Activated T-helper 9 cell treated with anti-CD3 and anti-CD28 coated beads, Interleukin-2, amount 50 U/mL, for 16 hours (primary cell): ENCODE data around the gene HAT1.

Experiments used
- DNase-seq: peaks from one replicate; pipeline ENCODE4 v3.0.0-alpha.2; 2020; ENCODE audit warnings: low read depth

HAT1 gene

DNA sequence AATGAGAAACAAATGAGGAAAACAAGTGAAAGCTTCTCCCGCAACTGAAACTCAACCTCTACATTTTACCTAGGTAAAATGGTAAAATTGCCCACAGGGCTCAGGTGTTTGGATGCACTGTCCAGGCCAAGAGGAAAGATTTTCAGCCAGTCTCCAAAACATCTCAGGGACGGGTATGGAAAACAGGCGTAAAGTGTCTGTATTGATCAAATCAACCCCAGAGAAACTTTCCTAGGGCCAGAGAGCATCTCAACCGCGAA is 361 bp upstream of the HAT1 start:
- no peak for DNase-seq

DNA sequence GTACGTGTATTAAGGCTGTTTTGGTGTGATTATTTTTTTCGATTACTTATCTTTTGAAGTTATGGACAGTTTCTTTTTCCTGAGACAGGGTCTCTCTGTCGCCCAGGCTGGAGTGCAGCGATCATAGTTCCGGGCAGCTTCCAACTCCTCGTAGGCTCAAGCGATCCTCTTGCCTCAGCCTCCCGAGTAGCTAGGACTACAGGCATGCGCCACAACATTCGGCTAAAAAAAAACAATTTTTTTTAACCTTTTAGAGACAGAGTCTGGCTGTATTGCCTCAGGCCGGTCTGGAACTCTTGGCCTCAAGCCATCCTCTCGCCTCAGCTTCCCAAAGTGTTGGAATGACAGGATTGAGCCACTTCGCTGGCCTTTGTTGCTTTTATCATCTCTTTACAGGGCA is 945 bp downstream of the HAT1 start:
- DNase-seq: no peak

DNA sequence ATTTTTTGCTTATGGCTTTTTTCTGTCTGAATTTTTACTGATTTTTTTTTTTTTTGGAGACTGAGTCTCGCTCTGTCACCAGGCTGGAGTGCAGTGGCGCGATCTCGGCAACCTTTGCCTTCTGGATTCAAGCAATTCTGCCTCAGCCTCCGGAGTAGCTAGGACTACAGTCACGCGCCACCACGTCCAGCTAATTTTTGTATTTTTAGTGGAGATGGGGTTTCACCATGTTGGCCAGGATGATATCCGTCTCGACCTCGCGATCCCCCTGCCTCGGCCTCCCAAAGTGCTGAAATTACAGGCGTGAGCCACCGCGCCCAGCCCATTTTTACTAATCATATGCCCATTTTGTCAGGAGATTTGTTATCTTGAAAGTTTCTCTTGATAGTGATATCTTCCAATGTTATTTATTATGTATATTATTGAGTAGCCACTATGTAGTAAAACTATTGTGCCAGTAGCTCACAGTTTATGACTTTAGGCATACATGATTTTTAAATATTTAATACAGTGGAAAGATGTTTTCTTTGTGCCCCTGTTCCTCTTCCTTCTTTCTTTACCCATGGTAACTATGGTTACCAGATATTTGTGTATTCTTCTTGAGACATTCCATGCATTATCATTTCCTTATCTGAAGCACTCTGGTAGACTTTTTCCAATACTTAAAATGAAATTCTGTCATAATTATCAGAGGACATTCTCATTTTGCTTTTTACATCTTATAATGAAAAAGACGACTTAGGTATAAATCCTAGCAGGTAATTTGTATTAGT is 2.1 kb downstream of the HAT1 start:
- no peak for DNase-seq

DNA sequence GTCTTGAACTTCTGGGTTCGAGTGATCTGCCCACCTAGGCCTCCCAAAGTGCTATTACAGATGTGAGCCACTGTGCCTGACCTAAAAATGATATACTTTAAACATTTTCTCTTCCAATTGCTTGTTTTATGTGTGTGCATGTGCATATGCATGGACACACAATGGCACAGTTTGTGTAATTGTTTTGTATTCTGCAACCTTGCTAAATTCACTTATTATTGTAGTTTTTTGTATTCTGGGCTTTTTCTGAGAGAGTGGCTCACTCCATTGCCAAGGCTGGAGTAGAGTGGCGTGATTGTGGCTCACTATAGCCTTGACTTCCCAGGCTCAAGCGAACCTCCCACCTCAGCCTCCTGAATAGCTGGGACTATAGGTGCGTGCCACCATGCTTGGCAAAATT is 8.1 kb downstream of the HAT1 start:
- DNase-seq: no peak

DNA sequence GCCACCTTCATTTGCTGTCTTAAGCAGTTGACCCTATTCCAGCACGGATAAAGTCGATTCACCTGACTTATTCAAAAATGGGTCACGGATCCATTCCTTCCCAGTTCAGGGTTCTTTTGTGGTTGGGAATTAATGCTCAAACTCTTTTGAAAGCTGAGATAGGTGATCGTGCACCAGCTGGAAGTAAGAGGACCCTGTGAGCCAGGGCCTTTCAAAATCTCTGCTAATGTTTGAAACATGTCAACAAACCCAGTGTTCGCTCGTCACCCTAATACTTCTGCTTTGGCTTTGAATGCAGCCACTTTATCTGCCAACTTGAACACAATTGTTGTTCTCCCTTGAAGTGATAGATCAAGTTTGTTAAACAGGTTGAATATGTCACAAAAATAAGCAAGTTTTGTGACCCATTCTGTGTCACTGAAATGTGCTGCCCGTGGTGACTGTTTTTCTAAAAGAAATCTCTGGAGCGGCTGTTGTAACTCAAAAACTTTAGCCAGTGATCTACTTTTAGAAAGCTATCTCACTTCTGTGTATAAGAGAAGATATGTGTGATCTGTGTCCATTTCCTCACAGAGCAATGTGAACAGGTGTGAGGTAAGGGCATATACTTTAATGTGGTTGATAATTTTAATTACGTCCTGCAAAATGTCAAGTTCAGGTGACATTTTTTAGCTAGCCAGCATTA is 16.9 kb downstream of the HAT1 start:
- no peak for DNase-seq

DNA sequence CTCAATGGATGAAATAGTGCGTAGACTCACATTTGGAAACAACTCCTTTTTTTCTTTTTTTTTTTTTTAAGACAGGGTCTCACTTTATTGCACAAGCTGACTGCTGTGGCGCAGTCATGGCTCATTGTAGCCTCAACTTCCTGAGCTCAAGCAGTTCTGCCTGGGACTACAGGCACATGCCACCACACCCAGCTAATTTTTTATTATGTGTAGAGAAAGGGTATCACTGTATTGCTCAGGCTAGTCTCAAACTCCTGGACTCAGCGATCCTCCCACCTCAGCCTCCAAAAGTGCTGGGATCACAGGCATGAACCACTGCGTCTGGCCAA is 17.4 kb downstream of the HAT1 start:
- no peak for DNase-seq

DNA sequence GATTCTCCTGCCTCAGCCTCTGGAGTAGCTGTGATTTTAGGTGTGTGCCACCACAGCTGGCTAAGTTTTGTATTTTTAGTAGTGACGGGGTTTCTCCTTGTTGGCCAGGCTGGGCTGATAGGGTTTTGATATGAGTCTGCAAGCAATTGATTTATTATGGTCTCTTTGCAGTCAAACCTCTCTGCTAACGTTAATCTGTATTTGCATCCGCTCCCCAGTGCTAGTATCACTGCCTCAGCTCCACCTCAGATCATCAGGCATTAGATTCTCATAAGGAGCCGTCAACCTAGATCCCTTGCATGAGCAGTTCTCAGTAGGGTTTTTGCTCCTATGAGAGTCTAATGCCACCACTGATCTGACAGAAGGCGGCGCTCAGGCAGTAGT is 19.0 kb downstream of the HAT1 start:
- DNase-seq: no peak

DNA sequence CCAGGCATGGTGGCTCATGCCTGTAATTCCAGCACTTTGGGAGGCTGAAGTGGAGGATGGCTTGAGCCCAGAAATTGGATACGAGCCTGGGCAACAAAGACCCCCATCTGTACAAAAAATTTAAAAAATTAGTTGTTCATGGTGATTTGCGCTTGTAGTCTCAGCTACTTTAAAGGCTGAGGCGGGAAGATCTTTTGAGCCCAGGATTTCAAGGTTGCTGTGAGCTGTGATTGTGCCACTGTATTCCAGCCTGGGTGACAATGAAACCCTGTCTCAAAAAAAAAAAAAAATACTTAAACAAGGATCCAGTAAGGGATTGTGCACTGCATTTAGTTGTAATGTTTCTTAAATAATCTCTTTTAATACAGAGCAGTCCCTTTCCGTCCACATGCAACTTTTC is 21.6 kb downstream of the HAT1 start:
- DNase-seq: no peak

DNA sequence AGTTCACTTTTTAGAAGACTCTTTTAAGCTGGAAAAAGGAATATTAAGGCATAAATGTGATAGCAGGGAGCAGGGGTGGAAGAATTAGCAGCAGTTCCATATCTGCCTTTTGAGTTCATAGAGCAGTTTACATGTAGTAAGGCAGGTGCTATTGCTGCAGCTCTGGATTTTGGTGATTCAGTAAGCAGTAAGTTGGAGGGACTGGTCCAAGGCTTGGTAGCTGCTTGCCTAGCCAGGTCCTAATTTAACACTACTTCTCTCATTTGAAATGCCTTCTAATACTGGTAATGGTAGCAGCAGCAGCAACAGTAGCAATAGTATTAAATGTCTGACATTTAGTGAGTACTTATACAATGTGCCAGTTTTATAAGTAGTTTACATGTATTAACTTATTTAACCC is 30.0 kb downstream of the HAT1 start:
- no peak for DNase-seq

DNA sequence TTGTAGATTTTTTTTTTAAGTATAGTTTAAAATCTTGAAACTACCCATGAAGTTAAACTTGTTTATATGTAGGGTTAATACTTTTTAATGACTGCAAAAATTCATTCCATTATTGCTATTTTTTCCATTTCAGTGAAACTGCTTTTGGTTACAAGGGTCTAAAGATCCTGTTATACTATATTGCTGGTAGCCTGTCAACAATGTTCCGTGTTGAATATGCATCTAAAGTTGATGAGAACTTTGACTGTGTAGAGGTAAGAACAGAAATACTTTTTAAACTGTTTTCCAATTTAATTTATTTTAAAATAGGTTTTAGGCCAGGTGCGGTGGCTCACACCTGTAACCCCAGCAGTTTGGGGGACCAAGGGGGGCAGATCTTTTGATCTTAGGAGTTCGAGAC is 30.5 kb downstream of the HAT1 start:
- no peak for DNase-seq

DNA sequence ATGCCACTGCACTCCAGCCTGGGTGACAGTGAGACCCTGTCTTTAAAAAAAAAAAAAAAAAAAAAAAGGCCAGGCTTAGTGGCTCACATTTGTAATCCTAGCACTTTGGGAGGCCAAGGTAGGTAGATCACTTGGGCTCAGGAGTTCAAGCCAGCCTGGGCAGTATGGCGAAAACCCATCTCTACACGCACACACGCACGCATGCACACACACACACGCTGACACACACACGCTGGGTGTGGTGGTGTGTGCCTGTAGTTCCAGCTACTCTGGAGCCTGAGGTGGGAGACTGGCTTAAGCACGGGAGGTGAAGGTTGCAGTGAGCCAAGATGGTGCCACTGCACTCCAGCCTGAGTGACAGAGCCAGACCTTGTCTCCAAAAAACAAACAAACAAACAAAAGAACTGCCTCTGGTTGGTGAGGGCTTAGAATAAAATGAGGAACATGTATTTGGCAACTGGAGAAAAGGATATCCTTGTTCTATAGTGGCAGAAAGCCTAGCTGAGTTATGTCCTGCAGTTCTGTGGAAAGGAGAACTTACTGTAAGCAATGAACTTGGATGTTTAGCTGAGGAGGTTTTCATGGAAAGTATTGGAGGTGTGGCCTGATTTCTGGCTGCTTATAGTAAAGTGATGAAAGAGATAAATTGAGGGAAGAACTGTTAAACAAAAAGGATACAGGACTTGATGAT is 34.0 kb downstream of the HAT1 start:
- no peak for DNase-seq

DNA sequence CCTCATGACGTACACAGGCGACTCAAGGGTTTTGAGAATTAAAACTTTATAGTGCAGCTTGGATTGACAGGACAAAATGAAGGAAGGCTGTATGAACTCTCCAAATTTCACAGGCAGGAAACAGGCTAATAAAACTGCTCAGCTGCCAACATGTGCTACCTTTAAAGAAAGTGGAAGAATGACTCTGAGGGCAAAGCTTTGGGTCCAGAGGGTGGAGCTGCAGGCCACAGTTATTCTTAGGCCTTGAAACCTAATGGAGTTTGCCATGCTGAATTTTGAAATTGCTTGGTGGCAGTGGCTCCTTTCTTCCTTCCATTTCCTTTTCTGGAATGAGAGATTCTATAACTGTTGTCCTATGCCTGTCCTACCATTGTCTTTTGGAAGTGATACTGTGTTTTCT is 34.8 kb downstream of the HAT1 start:
- DNase-seq: no peak

DNA sequence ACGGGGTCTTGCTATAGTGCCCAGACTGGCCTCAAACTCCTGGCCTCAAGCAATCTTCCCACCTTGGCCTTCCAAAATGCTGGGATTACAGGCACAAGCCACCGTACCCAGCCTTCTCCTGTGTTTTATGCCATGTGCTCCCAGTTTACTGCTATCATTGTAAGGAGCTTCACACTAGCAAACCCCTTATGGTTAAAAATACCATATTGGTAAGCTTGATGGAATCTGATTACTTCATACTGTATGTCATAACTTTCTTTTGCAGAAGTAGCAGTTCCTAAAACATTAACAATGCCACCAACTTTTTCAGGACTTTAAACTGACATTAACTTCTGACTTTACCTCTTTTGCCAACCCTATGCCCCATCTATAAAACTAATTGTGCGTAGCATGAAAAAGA is 36.2 kb downstream of the HAT1 start:
- DNase-seq: no peak

DNA sequence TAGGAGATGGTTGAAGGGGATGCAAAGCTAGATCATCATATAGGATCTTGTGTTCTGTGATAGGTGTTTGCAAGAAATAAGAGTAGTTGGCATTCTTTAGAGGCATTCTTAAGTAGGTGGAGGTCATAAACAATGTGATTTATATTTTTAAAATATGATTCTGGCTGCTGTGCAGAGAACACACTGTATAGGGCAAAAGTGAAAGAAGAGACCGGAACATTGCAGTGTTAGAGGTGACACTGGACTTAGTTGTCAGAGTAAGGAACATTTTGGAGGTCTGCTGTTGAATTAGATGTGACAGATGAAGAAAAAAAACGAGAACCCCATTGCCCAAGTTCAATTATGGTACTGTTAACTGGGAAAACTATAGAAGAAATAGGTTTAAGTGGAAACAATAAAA is 37.7 kb downstream of the HAT1 start:
- no peak for DNase-seq

DNA sequence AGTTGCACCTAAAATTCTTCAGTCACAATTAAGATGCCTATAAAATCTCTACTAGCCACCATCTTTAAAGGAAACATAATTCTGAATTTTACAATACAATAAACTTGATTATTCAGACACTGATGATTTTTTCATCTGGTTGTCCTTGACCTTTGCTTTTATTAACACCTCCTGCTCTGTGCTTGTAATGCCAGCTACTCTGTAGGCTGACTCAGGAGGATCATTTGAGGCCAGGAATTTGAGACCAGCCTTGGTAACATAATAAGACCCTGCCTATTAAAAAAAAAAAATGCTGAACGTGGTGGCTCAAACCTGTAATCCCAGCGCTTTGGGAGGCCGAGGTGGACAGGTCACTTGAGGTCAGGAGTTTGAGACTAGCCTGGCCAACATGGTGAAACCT is 38.3 kb downstream of the HAT1 start:
- no peak for DNase-seq

DNA sequence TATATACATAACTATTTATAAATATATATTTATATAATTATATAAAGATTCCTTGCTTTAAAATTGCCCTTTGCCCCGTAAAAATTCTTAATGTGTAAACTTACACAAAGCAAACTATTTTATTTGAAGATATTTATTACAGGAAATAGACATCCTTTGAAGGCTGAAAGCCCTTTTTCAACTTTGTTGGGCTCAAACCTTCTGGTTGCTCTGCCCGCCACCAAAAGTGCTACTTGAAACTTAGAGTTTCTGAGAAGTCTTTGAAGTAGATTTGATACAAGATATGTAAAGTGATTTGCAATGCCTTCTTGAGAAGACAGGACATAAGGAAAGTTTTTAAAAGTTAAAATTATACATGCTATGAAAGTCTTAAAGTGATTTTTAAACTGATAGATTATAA is 40.9 kb downstream of the HAT1 start:
- no peak for DNase-seq

DNA sequence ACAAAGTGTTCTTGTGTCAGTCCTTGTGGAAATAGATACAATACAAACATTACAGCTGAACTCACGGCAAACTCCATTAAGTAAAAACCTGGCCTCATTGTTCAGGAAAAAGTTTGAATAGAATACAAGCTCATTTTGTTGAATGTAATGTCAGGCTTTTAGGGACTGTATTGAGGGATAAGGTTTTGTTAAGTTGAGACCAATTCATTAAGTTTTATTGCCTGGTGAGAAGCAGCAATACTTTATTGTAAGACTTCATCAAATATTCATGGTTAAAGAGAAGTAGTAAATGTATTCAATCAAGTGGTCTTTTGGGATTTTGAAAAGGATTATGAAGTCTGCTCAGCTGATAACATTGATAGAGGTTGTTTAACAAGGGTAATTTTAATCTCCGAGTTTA is 42.0 kb downstream of the HAT1 start:
- no peak for DNase-seq

DNA sequence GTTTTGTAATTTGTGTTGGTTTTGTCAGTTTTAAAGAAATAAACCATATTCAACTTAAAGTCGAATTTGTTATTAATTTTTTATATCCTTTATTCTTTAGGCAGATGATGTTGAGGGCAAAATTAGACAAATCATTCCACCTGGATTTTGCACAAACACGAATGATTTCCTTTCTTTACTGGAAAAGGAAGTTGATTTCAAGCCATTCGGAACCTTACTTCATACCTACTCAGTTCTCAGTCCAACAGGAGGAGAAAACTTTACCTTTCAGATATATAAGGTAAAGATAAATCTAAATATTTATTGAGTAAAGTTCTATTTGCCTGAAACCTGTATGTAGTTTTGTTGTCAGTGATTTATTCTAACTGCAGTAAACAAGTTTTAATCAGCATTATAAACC is 43.0 kb downstream of the HAT1 start:
- no peak for DNase-seq

DNA sequence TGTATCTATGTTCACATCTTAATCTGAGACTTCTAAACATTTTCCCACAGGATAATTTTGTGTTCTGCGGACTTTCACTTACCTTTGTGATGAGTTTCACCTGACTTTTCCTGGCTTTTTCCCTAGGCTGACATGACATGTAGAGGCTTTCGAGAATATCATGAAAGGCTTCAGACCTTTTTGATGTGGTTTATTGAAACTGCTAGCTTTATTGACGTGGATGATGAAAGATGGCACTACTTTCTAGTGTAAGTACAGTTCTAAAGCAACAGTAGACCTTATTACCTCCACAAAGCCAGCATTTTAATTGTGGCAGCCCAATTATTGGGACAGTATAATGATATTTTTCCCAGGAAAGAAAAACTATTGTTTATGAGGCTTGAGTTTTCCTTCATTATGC is 43.4 kb downstream of the HAT1 start:
- DNase-seq: no peak

DNA sequence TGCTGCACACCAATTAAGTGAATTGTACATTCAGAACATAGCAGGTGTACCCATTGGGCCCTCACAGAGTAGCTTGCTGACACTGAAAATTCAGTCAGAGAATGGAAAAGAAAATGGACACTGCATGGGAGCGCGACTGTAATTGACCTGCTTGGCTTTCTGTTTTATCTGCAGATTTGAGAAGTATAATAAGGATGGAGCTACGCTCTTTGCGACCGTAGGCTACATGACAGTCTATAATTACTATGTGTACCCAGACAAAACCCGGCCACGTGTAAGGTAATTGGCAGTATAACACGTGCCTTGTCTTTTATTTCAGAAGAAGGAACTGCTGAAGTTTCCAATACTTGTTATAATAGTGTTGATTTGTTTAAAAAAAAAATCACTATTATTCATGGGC is 44.0 kb downstream of the HAT1 start:
- DNase-seq: no peak

DNA sequence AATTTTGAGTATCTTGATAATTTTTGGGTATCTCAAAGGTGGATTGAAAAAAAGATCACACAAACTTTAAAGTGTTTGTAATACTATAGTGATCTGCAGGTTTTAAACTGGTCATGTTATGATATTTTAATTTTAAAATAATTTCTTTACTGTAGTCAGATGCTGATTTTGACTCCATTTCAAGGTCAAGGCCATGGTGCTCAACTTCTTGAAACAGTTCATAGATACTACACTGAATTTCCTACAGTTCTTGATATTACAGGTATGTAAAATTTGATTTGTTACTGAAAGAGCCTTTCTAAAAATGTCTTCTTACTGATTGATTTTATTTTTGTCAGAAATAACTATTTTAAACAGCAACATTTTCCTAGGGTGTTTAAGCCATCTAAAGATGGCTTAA is 44.4 kb downstream of the HAT1 start:
- DNase-seq: no peak

DNA sequence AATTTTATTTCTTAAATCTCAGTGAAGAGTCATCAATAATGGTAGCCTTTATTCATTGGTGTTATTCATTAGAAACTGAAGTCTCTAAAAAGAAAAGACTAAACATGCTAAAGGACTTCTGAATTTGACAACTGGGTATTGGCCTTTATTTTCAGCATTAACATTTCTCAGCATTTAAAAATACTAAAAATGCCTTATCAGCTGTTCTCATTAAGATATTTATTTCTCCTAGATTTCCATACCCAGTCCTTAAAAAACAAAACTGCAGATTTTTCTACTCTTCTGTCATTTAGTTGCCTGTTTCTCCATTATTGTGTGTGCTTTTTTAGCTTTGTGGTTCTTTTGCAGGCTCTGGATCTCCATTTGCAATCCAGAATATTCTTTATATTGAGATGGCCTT is 46.2 kb downstream of the HAT1 start:
- no peak for DNase-seq

DNA sequence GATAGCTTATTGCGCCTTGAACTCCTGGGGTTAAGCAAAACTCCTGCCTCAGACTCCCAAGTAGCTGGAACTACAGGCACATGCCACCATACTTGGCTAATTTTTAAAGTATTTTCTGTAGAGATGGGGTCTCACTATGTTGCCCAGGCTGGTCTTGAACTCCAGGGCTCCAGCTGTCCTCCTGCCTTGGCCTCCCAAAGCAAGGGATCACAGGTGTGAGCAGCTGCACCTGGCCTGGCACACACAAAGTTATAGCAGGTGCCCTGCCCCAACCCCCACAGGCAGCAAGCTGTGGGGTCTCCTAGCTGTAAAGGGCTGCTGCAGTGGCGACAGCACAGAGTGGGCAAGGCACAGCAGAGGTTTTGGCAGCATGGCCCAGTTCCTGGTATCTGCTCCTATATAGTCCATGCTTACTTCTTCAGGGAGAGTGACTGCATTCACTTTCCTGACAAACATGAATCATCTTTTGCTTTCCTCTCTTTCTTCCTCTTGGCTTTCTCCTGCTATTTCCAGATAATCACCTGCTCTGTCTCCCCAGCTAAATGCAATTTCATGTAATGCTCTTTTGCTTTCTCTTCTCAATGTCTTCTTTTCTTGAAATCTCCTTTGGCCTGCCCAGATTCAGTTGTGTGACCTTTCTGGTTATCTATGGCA is 50.2 kb downstream of the HAT1 start:
- no peak for DNase-seq

DNA sequence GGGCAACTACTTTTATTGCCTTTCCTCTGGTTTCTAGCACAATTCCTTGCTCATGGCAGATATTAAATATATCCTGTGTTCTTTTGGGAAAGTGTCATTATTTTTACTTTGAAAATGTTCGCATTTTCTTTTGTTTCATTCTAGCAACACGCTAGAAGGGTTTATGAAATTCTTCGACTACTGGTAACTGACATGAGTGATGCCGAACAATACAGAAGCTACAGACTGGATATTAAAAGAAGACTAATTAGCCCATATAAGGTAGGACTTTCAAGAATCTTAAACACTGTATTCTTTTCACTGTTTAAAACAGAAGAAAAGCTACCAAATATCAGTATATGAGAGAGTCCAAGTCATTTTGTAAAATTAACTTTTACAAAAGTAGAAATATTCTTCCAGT is 56.8 kb downstream of the HAT1 start:
- DNase-seq: no peak
